ENCODE measurements around the gene TRPM1. TPM values are rescaled to one million over a fixed set of nuclear protein-coding genes. Genes with fewer than 3 reads are reported as not detected.

The TRPM1 gene
- total RNA-seq, 4 donors from 2014 or later, result not detected

GRCh38 chr15:30962079-30962478 is 139.4 kb downstream of the TRPM1 start:
- H3K9me3 ChIP-seq, result no peaks in the 10 kb centered on the region
- no peak overlapping the region for H3K27ac ChIP-seq (replicated peaks in 1 of 4)
- H3K36me3 ChIP-seq, result peaks cover 42 to 84% (median 74%) of the 10 kb centered on the region in 4 donors
- H3K4me3 ChIP-seq, result no peak overlapping the region
- TF ChIP-seq POLR2A (IDR thresholded peaks at IDR 0.05; ENCODE audit: low read depth) (no peak), CTCF (IDR thresholded peaks at IDR 0.05) (no peak), POLR2AphosphoS5 (IDR thresholded peaks at IDR 0.05) (no peak)
- peaks cover 0 to 8% (median 0%) of the 10 kb centered on the region in 4 donors for H3K4me1 ChIP-seq
- no peak for DNase-seq (ENCODE audit: extremely low spot score)
- H3K27me3 ChIP-seq, result no peaks in the 10 kb centered on the region
- intact Hi-C loops (cut with DNase I), result no loop called here

GRCh38 chr15:30958219-30958618 is 143.3 kb downstream of the TRPM1 start:
- no peak for DNase-seq (ENCODE audit: extremely low spot score)
- TF ChIP-seq CTCF (IDR thresholded peaks at IDR 0.05) (no peak), POLR2AphosphoS5 (IDR thresholded peaks at IDR 0.05) (no peak), POLR2A (IDR thresholded peaks at IDR 0.05; ENCODE audit: low read depth) (no peak), EP300 (IDR thresholded peaks at IDR 0.05) (no peak)
- Histone ChIP-seq H3K27ac (replicated peaks in 1 of 4) (no peak overlapping the region), H3K9me3 (no peaks in the 10 kb centered on the region), H3K4me1 (peaks cover 0 to 16% (median 6%) of the 10 kb centered on the region in 4 donors), H3K36me3 (peaks cover 34 to 92% (median 77%) of the 10 kb centered on the region in 4 donors), H3K27me3 (no peaks in the 10 kb centered on the region), H3K4me3 (no peak overlapping the region)
- intact Hi-C loops (cut with DNase I), result no loop called here
- 88% methylated on average over 5 of the region's 5 CpGs for WGBS

DNA sequence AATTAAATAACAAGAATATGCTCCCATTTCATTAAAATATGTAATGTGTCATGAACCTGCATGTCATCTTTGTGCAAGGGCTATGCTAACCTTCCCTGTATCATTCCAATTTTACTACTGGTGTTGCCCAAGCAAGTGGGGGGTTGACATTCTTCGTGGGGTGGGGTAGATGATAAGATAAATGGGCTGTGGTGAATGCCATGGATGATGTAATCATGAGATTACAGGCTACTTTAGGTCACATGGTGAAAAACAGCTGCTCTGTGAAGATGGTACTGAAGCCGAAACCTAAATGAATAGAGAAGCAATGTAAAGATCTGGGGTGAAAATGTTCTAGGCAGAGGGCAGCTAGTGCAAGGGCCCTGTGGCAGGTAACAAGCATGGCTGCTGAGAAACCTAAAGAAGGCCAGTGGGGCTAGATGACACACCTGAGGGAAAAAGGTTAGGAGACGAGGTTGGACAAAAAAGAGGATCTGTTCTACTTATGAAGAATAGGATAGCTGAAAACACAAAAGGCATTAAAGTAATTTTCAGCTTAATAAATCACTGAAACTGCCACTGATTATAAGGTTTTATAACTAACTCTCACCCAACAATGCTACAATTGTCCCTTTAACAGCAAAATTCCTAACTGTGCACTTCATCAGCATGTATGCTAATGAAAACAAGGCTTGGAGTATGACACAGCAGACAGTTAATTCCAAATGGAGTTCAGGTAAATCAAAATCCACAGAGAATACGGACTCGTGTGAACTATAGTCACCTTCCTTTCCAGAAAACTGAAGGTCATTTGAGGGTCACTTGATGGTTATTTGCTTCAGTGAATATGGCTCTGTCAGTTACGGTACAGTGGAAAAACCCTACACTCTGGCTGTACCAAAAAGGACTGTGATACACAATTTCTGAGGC is 145.1 kb downstream of the TRPM1 start:
- TF ChIP-seq CTCF (IDR thresholded peaks at IDR 0.05) (no peak), EP300 (IDR thresholded peaks at IDR 0.05) (no peak), POLR2A (IDR thresholded peaks at IDR 0.05; ENCODE audit: low read depth) (no peak), POLR2AphosphoS5 (IDR thresholded peaks at IDR 0.05) (no peak)
- Histone ChIP-seq H3K27me3 (no peaks in the 10 kb centered on the region), H3K36me3 (peaks cover 51 to 94% (median 82%) of the 10 kb centered on the region in 4 donors), H3K4me1 (peaks cover 0 to 8% (median 6%) of the 10 kb centered on the region in 4 donors), H3K4me3 (no peak overlapping the region), H3K27ac (replicated peaks in 1 of 4) (no peak overlapping the region), H3K9me3 (no peaks in the 10 kb centered on the region)
- DNase-seq (ENCODE audit: extremely low spot score), result no peak
- 86% methylated on average over 6 of the region's 6 CpGs for WGBS
- intact Hi-C loops (cut with DNase I), result no loop called here

GRCh38 chr15:30954674-30955073 is 146.9 kb downstream of the TRPM1 start:
- Histone ChIP-seq H3K9me3 (no peaks in the 10 kb centered on the region), H3K27me3 (no peaks in the 10 kb centered on the region), H3K27ac (replicated peaks in 1 of 4) (no peak overlapping the region), H3K36me3 (peaks cover 60 to 99% (median 84%) of the 10 kb centered on the region in 4 donors), H3K4me1 (peaks cover 0 to 8% (median 6%) of the 10 kb centered on the region in 4 donors), H3K4me3 (no peak overlapping the region)
- no peak for TF ChIP-seq POLR2A (IDR thresholded peaks at IDR 0.05; ENCODE audit: low read depth)
- TF ChIP-seq EP300 (IDR thresholded peaks at IDR 0.05), result no peak
- TF ChIP-seq POLR2AphosphoS5 (IDR thresholded peaks at IDR 0.05), result no peak
- TF ChIP-seq CTCF (IDR thresholded peaks at IDR 0.05), result no peak
- no peak for DNase-seq (ENCODE audit: extremely low spot score)
- intact Hi-C loops (cut with DNase I), result no loop called here
- WGBS, result 93% methylated on average over 1 of the region's 1 CpG
